ENCODE data around the gene CCDC148. TPM values are rescaled to one million over a fixed set of nuclear protein-coding genes. Genes with fewer than 3 reads are reported as not detected.

CCDC148 gene
- total RNA-seq, 4 donors from 2014 or later: 0.66 TPM; not detected in 3

GRCh38 chr2:158142165-158142564 lies 314.4 kb downstream of the CCDC148 start:
- Histone ChIP-seq H3K4me3 (no peak overlapping the region), H3K9me3 (no peaks in the 10 kb centered on the region), H3K4me1 (no peaks in the 10 kb centered on the region), H3K27me3 (no peaks in the 10 kb centered on the region), H3K27ac (no peak overlapping the region), H3K36me3 (no peaks in the 10 kb centered on the region)
- TF ChIP-seq CTCF (IDR thresholded peaks at IDR 0.05 in 4 of 5, conservative IDR thresholded peaks at IDR 0.05 in 1 of 5) (no peak), POLR2A (IDR thresholded peaks at IDR 0.05) (no peak)
- no peak for DNase-seq
- intact Hi-C loops (cut with DNase I; ENCODE audit: low total_unique reads): no loop called here
- ATAC-seq: no peak
- in situ Hi-C loops (cut with MboI; ENCODE audit: low sequenced_read_pairs in 4 of 4): no loop called here

- in situ Hi-C loops (cut with MboI; ENCODE audit: low sequenced_read_pairs in 4 of 4): no loop called here
- ATAC-seq (no peak), DNase-seq (no peak)
- H3K9me3 ChIP-seq: no peaks in the 10 kb centered on the region
- H3K27me3 ChIP-seq: no peaks in the 10 kb centered on the region
- intact Hi-C loops (cut with DNase I; ENCODE audit: low total_unique reads): no loop called here
- TF ChIP-seq POLR2A (IDR thresholded peaks at IDR 0.05) (no peak), CTCF (IDR thresholded peaks at IDR 0.05 in 4 of 5, conservative IDR thresholded peaks at IDR 0.05 in 1 of 5) (no peak)
- H3K36me3 ChIP-seq: no peaks in the 10 kb centered on the region
- H3K4me3 ChIP-seq: no peak overlapping the region
- no peak overlapping the region for H3K27ac ChIP-seq
- no peaks in the 10 kb centered on the region for H3K4me1 ChIP-seq
Observed at GRCh38 chr2:158140201-158140600, 316.4 kb downstream of the CCDC148 start.

DNA sequence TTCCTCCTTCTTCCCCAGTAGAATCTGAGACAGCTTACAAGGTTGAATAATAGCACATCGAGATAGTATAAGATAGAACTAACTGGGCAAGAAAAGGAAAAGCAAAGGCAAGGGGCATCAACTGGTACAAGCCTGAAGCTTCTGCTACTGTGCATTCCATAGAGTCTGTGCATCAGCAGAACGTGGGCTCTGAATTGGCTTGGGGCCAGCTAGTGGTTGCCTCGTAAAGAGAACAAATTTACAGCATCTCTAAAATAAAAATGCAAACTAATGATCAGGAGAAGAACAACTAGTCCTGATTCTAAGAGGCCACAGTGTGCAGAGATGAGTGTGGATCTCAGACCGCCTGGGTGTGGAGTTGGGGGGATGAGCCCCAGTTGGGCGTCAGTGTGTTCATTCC lies 318.3 kb downstream of the CCDC148 start:
- Histone ChIP-seq H3K4me3 (no peak overlapping the region), H3K27ac (no peak overlapping the region), H3K36me3 (no peaks in the 10 kb centered on the region), H3K4me1 (no peaks in the 10 kb centered on the region), H3K27me3 (no peaks in the 10 kb centered on the region), H3K9me3 (no peaks in the 10 kb centered on the region)
- ATAC-seq: no peak
- no peak for DNase-seq
- in situ Hi-C loops (cut with MboI; ENCODE audit: low sequenced_read_pairs in 4 of 4) (no loop called here), intact Hi-C loops (cut with DNase I; ENCODE audit: low total_unique reads) (no loop called here)
- TF ChIP-seq CTCF (IDR thresholded peaks at IDR 0.05 in 4 of 5, conservative IDR thresholded peaks at IDR 0.05 in 1 of 5): no peak
- no peak for TF ChIP-seq POLR2A (IDR thresholded peaks at IDR 0.05)

GRCh38 chr2:158135096-158135495 lies 321.5 kb downstream of the CCDC148 start:
- intact Hi-C loops (cut with DNase I; ENCODE audit: low total_unique reads) (no loop called here), in situ Hi-C loops (cut with MboI; ENCODE audit: low sequenced_read_pairs in 4 of 4) (no loop called here)
- no peaks in the 10 kb centered on the region for H3K9me3 ChIP-seq
- H3K4me3 ChIP-seq: no peak overlapping the region
- H3K27me3 ChIP-seq: no peaks in the 10 kb centered on the region
- TF ChIP-seq POLR2A (IDR thresholded peaks at IDR 0.05): no peak
- no peak for TF ChIP-seq CTCF (IDR thresholded peaks at IDR 0.05 in 4 of 5, conservative IDR thresholded peaks at IDR 0.05 in 1 of 5)
- H3K4me1 ChIP-seq: no peaks in the 10 kb centered on the region
- no peaks in the 10 kb centered on the region for H3K36me3 ChIP-seq
- H3K27ac ChIP-seq: no peak overlapping the region
- no peak for DNase-seq
- ATAC-seq: no peak

- Histone ChIP-seq H3K9me3 (no peaks in the 10 kb centered on the region), H3K27ac (no peak overlapping the region), H3K27me3 (no peaks in the 10 kb centered on the region), H3K36me3 (no peaks in the 10 kb centered on the region), H3K4me1 (no peaks in the 10 kb centered on the region), H3K4me3 (no peak overlapping the region)
- in situ Hi-C loops (cut with MboI; ENCODE audit: low sequenced_read_pairs in 4 of 4) (no loop called here), intact Hi-C loops (cut with DNase I; ENCODE audit: low total_unique reads) (no loop called here)
- ATAC-seq (no peak), DNase-seq (no peak)
- TF ChIP-seq CTCF (IDR thresholded peaks at IDR 0.05 in 4 of 5, conservative IDR thresholded peaks at IDR 0.05 in 1 of 5): no peak
- TF ChIP-seq POLR2A (IDR thresholded peaks at IDR 0.05): no peak
Observed at GRCh38 chr2:158134655-158135054, 321.9 kb downstream of the CCDC148 start.
